ENCODE results near the gene GTPBP1. TPM values are rescaled to one million over a fixed set of nuclear protein-coding genes. Genes with fewer than 3 reads are reported as not detected.

GTPBP1 gene
- polyA plus RNA-seq, 1 of the 3 experiments (the other 2 are of a cell fraction) = 15.2 TPM

GRCh38 chr22:38756711-38757463 lies 51.1 kb downstream of the GTPBP1 start:
- POLR2A ChIA-PET = no interaction called here

DNA sequence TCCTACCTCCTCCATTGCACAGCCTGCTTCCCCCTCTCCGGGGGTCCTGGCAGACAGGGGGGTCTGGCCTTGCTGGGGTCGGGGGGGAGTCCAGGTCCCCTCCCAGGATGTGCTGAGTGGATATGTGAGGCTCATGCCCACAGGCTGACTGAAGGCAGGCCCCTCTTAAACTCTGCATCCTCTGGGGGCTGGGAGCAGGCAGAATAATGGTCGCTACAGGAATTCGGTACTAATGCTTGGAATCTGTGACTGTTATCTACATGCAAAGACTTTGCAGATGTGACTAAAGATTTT lies 51.7 kb downstream of the GTPBP1 start:
- Histone ChIP-seq H3K4me3 (ENCODE audit: low read depth in 2 of 2, low read length in 1 of 2) (no peak overlapping the region), H4K20me1 (ENCODE audit: insufficient read depth) (no peaks in the 10 kb centered on the region), H3K27ac (ENCODE audit: low read depth in 2 of 2, low read length in 1 of 2) (no peak overlapping the region), H3K4me1 (ENCODE audit: control insufficient read depth in 1 of 2, insufficient read depth in 2 of 2, low read depth in 1 of 2, low read length in 1 of 2) (peaks cover 0 to 16% of the 10 kb centered on the region in 2 experiments; a peak in 1 of 4 replicates), H3K9me3 (no peaks in the 10 kb centered on the region), H2AFZ (ENCODE audit: low read depth) (no peak overlapping the region), H3K9me2 (no peaks in the 10 kb centered on the region), H3K36me3 (replicated peaks in 1 of 2; ENCODE audit: control insufficient read depth in 1 of 2, insufficient read depth in 2 of 2, low read length in 1 of 2) (no peaks in the 10 kb centered on the region), H3K27me3 (ENCODE audit: insufficient read depth) (no peaks in the 10 kb centered on the region), H3K79me2 (ENCODE audit: insufficient read depth) (peaks cover 9% of the 10 kb centered on the region), H3K4me2 (no peak overlapping the region), H3K9ac (no peak overlapping the region), H3F3A (replicated peaks; ENCODE audit: insufficient read depth) (no peaks in the 10 kb centered on the region)
- no peak for DNase-seq
- TF ChIP-seq MEF2A (IDR thresholded peaks at IDR 0.05; ENCODE audit: borderline replicate concordance, low read depth) (no peak), PBX3 (IDR thresholded peaks at IDR 0.05) (no peak), JUND (IDR thresholded peaks at IDR 0.05) (no peak), SMC3 (IDR thresholded peaks at IDR 0.05; ENCODE audit: low read depth, low read length) (no peak), EP300 (IDR thresholded peaks at IDR 0.05; ENCODE audit: borderline replicate concordance in 1 of 2, low read depth in 1 of 2, low read length in 1 of 2) (no peak), CHD2 (IDR thresholded peaks at IDR 0.05; ENCODE audit: low read length, partially characterized antibody) (no peak), MXI1 (IDR thresholded peaks at IDR 0.05; ENCODE audit: low read depth, low read length) (no peak), NFIC (IDR thresholded peaks at IDR 0.05; ENCODE audit: borderline replicate concordance) (no peak), FOXM1 (IDR thresholded peaks at IDR 0.05; ENCODE audit: low read depth) (no peak), ELF1 (IDR thresholded peaks at IDR 0.05) (no peak)
- TF ChIP-seq, protein P1, sequence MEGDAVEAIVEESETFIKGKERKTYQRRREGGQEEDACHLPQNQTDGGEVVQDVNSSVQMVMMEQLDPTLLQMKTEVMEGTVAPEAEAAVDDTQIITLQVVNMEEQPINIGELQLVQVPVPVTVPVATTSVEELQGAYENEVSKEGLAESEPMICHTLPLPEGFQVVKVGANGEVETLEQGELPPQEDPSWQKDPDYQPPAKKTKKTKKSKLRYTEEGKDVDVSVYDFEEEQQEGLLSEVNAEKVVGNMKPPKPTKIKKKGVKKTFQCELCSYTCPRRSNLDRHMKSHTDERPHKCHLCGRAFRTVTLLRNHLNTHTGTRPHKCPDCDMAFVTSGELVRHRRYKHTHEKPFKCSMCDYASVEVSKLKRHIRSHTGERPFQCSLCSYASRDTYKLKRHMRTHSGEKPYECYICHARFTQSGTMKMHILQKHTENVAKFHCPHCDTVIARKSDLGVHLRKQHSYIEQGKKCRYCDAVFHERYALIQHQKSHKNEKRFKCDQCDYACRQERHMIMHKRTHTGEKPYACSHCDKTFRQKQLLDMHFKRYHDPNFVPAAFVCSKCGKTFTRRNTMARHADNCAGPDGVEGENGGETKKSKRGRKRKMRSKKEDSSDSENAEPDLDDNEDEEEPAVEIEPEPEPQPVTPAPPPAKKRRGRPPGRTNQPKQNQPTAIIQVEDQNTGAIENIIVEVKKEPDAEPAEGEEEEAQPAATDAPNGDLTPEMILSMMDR (IDR thresholded peaks at IDR 0.05) = no peak
- ChIA-PET POLR2A (no interaction called here), CTCF (no interaction called here)
- 69% methylated on average over 3 of the region's 4 CpGs for WGBS (ENCODE audit: low lambda C conversion rate)

More at GRCh38 chr22:38756711-38757463, 51.1 kb downstream of the GTPBP1 start:
- Histone ChIP-seq H2AFZ (ENCODE audit: low read depth) (peak overlapping the region; percentile 70; the same call in 1 of the 2 replicates), H3K9me2 (no peaks in the 10 kb centered on the region), H3K79me2 (ENCODE audit: insufficient read depth) (peaks cover 9% of the 10 kb centered on the region), H3F3A (replicated peaks; ENCODE audit: insufficient read depth) (no peaks in the 10 kb centered on the region), H3K36me3 (replicated peaks in 1 of 2; ENCODE audit: control insufficient read depth in 1 of 2, insufficient read depth in 2 of 2, low read length in 1 of 2) (no peaks in the 10 kb centered on the region), H3K9me3 (no peaks in the 10 kb centered on the region), H3K4me1 (ENCODE audit: control insufficient read depth in 1 of 2, insufficient read depth in 2 of 2, low read depth in 1 of 2, low read length in 1 of 2) (peaks cover 0 to 16% of the 10 kb centered on the region in 2 experiments; a peak in 1 of 4 replicates), H3K27me3 (ENCODE audit: insufficient read depth) (no peaks in the 10 kb centered on the region), H3K4me3 (ENCODE audit: low read depth in 2 of 2, low read length in 1 of 2) (peak overlapping the region in 1 of 2 experiments; percentile 58; a peak in 1 of 4 replicates), H3K4me2 (0 out of 2 replicates have a peak overlapping the region, but pooled peaks have one; percentile 82), H4K20me1 (ENCODE audit: insufficient read depth) (no peaks in the 10 kb centered on the region), H3K9ac (peak overlapping the region; percentile 34; the same call in 1 of the 2 replicates), H3K27ac (ENCODE audit: low read depth in 2 of 2, low read length in 1 of 2) (no peak overlapping the region)
- CTCF ChIA-PET = interaction anchor here (1.0 to 1.6 kb wide), 2 partner anchors 9 to 12 kb away, joined by 6 to 8 read pairs; no protein-coding TSS in a partner anchor
- 70% methylated on average over 9 of the region's 17 CpGs for WGBS (ENCODE audit: low lambda C conversion rate)
- DNase-seq = no peak
- TF ChIP-seq RXRA (IDR thresholded peaks at IDR 0.05; ENCODE audit: borderline replicate concordance, low read depth) (no peak), TCF12 (IDR thresholded peaks at IDR 0.05) (no peak), ZBTB33 (IDR thresholded peaks at IDR 0.05; ENCODE audit: borderline replicate concordance, low read depth) (no peak), TAF1 (IDR thresholded peaks at IDR 0.05; ENCODE audit: borderline replicate concordance, low read depth, low read length) (no peak), EZH2phosphoT487 (IDR thresholded peaks at IDR 0.05; ENCODE audit: borderline replicate concordance, low read depth) (no peak), TEAD4 (IDR thresholded peaks at IDR 0.05; ENCODE audit: borderline replicate concordance, insufficient read depth) (no peak), ELF1 (IDR thresholded peaks at IDR 0.05) (no peak), FOSL2 (IDR thresholded peaks at IDR 0.05; ENCODE audit: borderline replicate concordance, low read depth) (no peak), CHD2 (IDR thresholded peaks at IDR 0.05; ENCODE audit: low read length, partially characterized antibody) (no peak), SIN3A (IDR thresholded peaks at IDR 0.05; ENCODE audit: borderline replicate concordance, low read depth, low read length) (no peak), NRF1 (IDR thresholded peaks at IDR 0.05; ENCODE audit: low read depth, low read length) (no peak), GABPA (IDR thresholded peaks at IDR 0.05; ENCODE audit: low read depth) (no peak)
- TF ChIP-seq, protein P2, sequence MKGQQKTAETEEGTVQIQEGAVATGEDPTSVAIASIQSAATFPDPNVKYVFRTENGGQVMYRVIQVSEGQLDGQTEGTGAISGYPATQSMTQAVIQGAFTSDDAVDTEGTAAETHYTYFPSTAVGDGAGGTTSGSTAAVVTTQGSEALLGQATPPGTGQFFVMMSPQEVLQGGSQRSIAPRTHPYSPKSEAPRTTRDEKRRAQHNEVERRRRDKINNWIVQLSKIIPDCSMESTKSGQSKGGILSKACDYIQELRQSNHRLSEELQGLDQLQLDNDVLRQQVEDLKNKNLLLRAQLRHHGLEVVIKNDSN (IDR thresholded peaks at IDR 0.05; ENCODE audit: borderline replicate concordance, low read depth) = no peak
- TF ChIP-seq, protein P3, sequence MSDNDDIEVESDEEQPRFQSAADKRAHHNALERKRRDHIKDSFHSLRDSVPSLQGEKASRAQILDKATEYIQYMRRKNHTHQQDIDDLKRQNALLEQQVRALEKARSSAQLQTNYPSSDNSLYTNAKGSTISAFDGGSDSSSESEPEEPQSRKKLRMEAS (IDR thresholded peaks at IDR 0.05; ENCODE audit: low read depth) = no peak
